ENCODE measurements around the gene LCN1. TPM values are rescaled to one million over a fixed set of nuclear protein-coding genes. Genes with fewer than 3 reads are reported as not detected.
A peak's percentile ranks its signal among the peaks of the same experiment; 100 is the strongest.

The LCN1 gene
- polyA plus RNA-seq, 3 donors: not detected

DNA sequence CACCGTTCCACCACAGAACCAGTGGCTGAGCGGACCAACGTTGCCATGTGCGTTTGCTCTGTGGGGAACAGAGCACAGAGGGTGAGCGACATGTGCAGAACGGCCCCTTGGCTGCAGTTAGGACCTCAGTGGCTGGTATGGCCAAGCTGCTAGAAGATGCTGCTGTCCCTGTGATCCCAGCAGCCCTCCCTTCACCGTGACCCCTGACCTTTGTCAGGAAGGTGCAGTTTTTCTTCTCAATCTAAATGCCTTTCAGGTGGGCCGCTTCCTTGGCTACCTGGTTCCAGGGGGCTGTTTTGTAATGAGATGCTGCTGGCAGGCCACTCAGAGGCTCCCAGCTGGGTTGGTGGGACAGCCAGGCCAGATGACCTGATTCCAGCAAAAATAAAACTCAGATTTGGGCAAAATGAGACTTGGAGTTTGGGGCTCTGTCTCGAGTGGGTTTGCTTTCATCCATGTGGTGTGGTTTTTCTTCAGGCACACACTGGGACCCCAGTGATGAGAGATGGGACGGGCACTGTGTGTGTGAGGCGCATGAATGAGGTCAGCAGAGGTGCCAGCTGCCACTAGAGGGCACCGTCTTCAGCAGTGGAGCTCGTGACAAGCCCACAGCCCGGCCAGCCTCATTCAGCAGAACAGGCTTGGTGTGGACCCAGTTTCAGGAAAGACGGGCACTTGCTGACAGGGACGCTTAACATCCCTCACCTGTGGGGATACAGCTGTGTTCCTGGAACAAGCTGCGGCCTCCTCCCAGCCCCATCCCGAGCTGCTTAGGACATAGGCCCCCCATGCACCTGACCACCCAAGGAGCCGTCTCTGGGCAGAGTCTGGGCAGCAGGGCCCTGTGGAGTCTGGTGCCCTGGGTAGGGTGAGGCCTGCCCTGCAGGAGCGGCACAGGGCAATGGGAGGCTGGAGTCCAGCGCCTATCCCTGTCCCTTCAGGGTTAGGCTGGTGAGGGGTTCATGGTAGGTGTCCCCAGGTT, 16.7 kb upstream of the LCN1 start:
- H3K9ac ChIP-seq (ENCODE audit: insufficient read depth, low read length, poor library complexity, severe bottlenecking): no peak overlapping the region
- 75% methylated on average over 19 of the region's 21 CpGs for WGBS (ENCODE audit: insufficient coverage)
- Mint-ChIP-seq H3K4me1 (peaks cover 17% of the 10 kb centered on the region), H3K27ac (no peak overlapping the region), H3K36me3 (peaks cover 22 to 39% of the 10 kb centered on the region in 2 donors), H3K9me3 (peaks cover 0 to 16% (median 9%) of the 10 kb centered on the region in 7 donors), H3K4me3 (no peak overlapping the region), H3K27me3 (ENCODE audit: low read depth in 3 of 3) (peaks cover 1 to 5% (median 2%) of the 10 kb centered on the region in 3 donors)
- H3K36me3 ChIP-seq (replicated peaks in 1 of 2; ENCODE audit: control insufficient read depth in 1 of 2, insufficient read depth in 2 of 2, low read length in 2 of 2): peaks cover 17 to 33% of the 10 kb centered on the region in 2 donors
- no peak overlapping the region for H3K4me3 ChIP-seq (replicated peaks in 1 of 3; ENCODE audit: low read depth in 2 of 3, low read length in 3 of 3)
- H3K4me2 ChIP-seq (replicated peaks; ENCODE audit: extremely low read depth, low read length, poor library complexity, severe bottlenecking): no peak overlapping the region
- peaks cover 31% of the 10 kb centered on the region for H4K20me1 ChIP-seq (ENCODE audit: insufficient read depth, low read length)
- intact Hi-C loops (cut with micrococcal nuclease): no loop called here
- H3K27me3 ChIP-seq (ENCODE audit: control insufficient read depth in 2 of 2, insufficient read depth in 2 of 2, low read length in 2 of 2): no peaks in the 10 kb centered on the region
- peaks cover 0 to 6% of the 10 kb centered on the region in 2 donors for H3K9me3 ChIP-seq (replicated peaks in 1 of 2; ENCODE audit: control insufficient read depth in 1 of 2, insufficient read depth in 1 of 2, low read length in 2 of 2)
- peaks cover 17 to 24% of the 10 kb centered on the region in 2 donors for H3K4me1 ChIP-seq (ENCODE audit: control insufficient read depth in 1 of 2, insufficient read depth in 2 of 2, low read length in 2 of 2)
- H3K79me2 ChIP-seq (ENCODE audit: insufficient read depth, low read length): peaks cover 11% of the 10 kb centered on the region
- H2AFZ ChIP-seq (ENCODE audit: insufficient read depth, low read depth, low read length, poor library complexity, severe bottlenecking): no peak overlapping the region
- no peak overlapping the region for H3K27ac ChIP-seq (ENCODE audit: low read depth in 1 of 2, low read length in 2 of 2)
- peak; percentile 33 to 53 (median 33) for DNase-seq
- peak; percentile 79 for TF ChIP-seq CTCF (IDR thresholded peaks at IDR 0.05)

GRCh38 chr9:135505406-135506187, 15.6 kb upstream of the LCN1 start:
- Mint-ChIP-seq H3K27me3 (ENCODE audit: low read depth in 3 of 3) (peaks cover 0 to 4% (median 2%) of the 10 kb centered on the region in 3 donors), H3K9me3 (peaks cover 0 to 22% (median 11%) of the 10 kb centered on the region in 7 donors), H3K36me3 (peaks cover 22 to 39% of the 10 kb centered on the region in 2 donors), H3K4me1 (peaks cover 16% of the 10 kb centered on the region), H3K4me3 (no peak overlapping the region), H3K27ac (peak overlapping the region in 3 of 7 donors; percentile 37 to 57 (median 56))
- peaks cover 31% of the 10 kb centered on the region for H4K20me1 ChIP-seq (ENCODE audit: insufficient read depth, low read length)
- no peak overlapping the region for H3K9ac ChIP-seq (ENCODE audit: insufficient read depth, low read length, poor library complexity, severe bottlenecking)
- H3K9me3 ChIP-seq (replicated peaks in 1 of 2; ENCODE audit: control insufficient read depth in 1 of 2, insufficient read depth in 1 of 2, low read length in 2 of 2): peaks cover 0 to 6% of the 10 kb centered on the region in 2 donors
- no peak overlapping the region for H3K4me3 ChIP-seq (replicated peaks in 1 of 3; ENCODE audit: low read depth in 2 of 3, low read length in 3 of 3)
- H3K4me2 ChIP-seq (replicated peaks; ENCODE audit: extremely low read depth, low read length, poor library complexity, severe bottlenecking): no peak overlapping the region
- no peak for TF ChIP-seq CTCF (IDR thresholded peaks at IDR 0.05)
- 94% methylated on average over 21 of the region's 24 CpGs for WGBS (ENCODE audit: insufficient coverage)
- H2AFZ ChIP-seq (ENCODE audit: insufficient read depth, low read depth, low read length, poor library complexity, severe bottlenecking): no peak overlapping the region
- H3K79me2 ChIP-seq (ENCODE audit: insufficient read depth, low read length): peaks cover 10% of the 10 kb centered on the region
- intact Hi-C loops (cut with micrococcal nuclease): no loop called here
- no peak for DNase-seq
- H3K4me1 ChIP-seq (ENCODE audit: control insufficient read depth in 1 of 2, insufficient read depth in 2 of 2, low read length in 2 of 2): peaks cover 10 to 15% of the 10 kb centered on the region in 2 donors
- H3K27ac ChIP-seq (ENCODE audit: low read depth in 1 of 2, low read length in 2 of 2): no peak overlapping the region
- H3K36me3 ChIP-seq (replicated peaks in 1 of 2; ENCODE audit: control insufficient read depth in 1 of 2, insufficient read depth in 2 of 2, low read length in 2 of 2): peaks cover 17 to 33% of the 10 kb centered on the region in 2 donors
- H3K27me3 ChIP-seq (ENCODE audit: control insufficient read depth in 2 of 2, insufficient read depth in 2 of 2, low read length in 2 of 2): no peaks in the 10 kb centered on the region

All from CD14-positive monocyte (primary cell).